GM18526 (cell line): ENCODE results near the gene PCIF1.

Source experiments
- POLR2A ChIP-seq: IDR thresholded peaks from 3 replicates; pipeline ENCODE4 v1.6.1; 2011; ENCODE audit not compliant: insufficient read length; ENCODE audit errors: extremely low read depth

PCIF1 gene

DNA sequence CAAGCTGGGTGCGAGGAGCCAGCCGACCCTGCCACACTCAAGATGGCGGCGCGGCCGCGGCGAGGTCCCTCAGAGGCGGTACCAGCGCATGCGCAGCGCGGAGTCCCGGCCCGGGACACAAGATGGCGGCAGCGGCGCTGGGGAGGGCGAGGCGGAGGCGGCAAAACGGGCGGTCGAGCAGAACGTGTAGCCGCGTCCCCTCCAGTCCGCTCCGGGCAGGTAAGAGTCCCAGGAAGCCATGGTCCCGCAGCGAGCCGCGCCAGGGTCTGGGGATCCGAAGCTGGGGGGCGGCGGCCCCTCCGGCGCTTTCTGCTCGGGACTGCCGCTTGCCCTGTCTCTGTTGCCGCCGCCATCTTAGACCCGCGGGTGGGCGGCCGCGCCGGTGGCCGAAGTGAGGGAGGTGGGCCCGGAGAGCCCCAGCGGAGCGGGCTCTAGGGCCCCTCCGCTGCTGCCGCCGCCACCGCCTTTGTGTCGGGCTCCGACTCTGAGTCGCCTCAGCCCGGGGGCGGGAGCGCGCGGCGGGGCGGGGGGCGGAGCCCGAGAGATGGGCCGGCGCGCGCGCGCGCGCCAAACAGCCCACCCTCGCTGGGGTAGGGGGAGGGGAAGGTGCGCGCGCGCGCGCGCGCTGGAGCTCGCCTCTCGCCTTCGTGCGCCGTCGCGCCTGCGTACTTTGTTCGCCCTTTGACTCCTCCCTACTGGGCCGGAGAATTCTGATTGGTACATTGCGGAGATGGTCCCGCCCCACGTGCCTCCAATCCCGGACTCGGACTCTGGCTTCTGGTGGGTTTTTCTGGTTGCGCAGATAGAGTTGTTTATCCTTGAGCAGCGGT lies at the start of gene PCIF1:
Gene PCIF1 (plus strand): TSS at position 98 of the 830 bp plus-strand sequence. CDS start 4,317 bp downstream, outside the sequence.
- peak; percentile 92 for TF ChIP-seq POLR2A

DNA sequence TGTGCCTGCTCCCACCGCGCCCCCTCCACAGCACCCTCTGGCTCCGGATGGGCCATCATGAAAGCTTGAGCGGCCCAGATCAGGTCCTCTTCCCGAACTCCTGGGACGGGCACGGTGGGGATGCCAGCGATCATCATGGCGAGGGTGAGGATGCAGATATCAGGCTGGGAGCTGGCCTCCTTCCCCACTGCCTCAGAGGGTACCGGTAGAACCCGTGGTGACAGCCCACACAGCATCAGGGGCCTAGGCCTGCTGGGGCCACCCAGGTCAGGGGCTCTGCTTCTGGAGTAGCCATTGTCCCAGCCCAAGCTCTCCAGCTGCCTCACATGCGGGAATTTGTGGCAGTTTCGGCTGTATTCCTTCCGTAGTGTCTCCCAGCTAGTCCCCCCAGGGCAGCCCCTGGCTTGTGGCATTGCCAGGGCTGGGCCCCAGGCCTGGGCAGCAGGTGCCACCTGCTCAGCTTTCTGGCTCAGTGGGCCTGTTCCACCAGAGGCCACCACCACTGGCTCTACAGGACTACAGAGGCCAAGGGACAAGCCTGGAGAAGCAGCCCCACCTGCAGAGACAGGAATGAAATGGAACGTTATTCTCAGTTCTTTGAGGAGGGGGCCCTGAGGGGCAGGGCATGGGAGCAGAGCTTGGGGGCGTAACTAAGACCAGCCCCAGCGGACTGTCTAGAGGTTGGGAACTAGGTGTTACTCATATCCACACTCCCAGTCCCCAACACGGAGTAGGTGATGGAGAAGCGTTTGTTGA lies 47.7 kb upstream of the PCIF1 start:
- no peak for TF ChIP-seq POLR2A

DNA sequence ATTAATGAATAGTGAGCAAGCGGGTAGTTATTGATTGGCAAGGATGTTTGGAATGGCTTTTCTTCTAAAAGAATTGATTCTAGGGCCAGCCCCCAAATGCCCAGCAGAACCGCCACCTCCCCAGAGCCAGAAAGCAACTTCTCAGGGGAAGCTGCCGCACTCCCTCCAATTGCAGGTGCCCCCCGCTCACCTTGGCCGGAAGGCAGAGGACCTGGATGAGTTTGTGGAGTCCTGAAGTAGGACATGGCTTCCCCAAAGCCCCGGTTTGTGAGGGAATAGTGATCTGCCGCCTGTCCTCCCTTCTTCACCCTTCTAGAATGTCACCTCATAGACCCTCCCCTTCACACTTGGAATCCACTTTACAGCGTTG lies 47.2 kb upstream of the PCIF1 start, which contains the start of gene SPATA25:
Gene SPATA25 (minus strand): TSS at position 277 of the 370 bp plus-strand sequence. CDS start 32 bp downstream, at position 245.
- no peak for TF ChIP-seq POLR2A

DNA sequence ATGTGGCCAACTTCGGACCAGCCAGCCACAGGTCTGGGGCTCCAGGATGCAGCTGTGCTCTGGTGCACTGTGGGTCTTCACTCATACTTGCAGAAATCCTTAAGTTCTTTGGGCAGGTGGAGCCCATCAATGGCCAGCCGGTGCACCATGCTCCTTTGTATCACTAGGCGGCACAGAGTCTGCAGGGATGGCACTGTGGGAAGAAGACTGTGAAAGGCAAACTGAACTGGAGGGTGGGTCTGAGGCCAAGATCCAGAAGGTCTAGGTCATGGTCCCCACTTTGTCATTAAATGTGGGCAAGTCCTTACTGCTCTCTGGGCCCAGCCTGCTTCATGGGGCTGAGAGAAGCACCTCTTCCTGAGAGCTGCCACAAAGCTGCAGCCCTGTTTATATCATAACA lies 45.8 kb upstream of the PCIF1 start:
- TF ChIP-seq POLR2A = no peak

DNA sequence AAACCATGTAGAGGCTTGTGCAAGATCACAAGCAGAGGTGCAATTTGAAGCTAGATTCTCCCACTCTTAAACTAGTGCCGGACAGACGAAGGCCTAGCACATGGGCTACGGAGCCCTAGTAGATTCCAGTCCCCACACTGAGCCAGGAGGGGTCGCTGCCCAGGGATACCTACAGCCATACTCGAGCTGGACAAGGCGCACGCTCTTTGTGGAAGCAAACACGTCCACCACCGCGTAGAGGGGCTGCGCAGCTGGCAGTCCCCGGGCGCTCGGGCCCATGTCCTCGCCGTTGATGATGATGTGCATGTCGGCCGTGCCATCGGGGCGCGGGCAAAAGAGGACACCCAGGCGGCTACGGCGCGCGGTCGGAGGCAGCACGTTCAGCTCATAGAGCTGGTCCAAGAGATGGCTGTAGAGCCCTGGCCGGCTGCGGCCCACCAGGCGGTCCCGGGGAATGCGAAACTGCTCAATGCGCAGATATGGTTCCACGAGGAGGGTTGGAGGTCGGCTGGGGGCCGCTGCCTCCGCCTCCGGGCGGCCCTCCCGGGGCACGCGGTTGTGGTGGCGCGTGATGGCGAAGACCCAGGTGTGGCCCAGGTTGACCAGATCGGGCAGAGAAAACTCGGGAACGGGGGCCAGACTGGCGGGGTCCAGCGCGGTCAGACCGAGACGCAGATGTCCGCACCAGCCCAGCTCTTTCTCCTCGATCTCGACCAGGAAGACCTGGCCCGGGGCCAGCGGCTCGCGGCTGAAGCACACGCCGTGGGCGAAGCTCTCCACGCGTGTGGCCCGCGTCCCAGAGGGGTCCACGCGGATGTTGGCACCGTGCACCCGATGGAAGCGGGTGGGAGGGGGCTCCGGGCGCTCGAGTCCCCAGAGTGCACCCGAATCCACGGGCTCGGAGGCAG lies 44.2 kb upstream of the PCIF1 start:
- peak; percentile 14 for TF ChIP-seq POLR2A

DNA sequence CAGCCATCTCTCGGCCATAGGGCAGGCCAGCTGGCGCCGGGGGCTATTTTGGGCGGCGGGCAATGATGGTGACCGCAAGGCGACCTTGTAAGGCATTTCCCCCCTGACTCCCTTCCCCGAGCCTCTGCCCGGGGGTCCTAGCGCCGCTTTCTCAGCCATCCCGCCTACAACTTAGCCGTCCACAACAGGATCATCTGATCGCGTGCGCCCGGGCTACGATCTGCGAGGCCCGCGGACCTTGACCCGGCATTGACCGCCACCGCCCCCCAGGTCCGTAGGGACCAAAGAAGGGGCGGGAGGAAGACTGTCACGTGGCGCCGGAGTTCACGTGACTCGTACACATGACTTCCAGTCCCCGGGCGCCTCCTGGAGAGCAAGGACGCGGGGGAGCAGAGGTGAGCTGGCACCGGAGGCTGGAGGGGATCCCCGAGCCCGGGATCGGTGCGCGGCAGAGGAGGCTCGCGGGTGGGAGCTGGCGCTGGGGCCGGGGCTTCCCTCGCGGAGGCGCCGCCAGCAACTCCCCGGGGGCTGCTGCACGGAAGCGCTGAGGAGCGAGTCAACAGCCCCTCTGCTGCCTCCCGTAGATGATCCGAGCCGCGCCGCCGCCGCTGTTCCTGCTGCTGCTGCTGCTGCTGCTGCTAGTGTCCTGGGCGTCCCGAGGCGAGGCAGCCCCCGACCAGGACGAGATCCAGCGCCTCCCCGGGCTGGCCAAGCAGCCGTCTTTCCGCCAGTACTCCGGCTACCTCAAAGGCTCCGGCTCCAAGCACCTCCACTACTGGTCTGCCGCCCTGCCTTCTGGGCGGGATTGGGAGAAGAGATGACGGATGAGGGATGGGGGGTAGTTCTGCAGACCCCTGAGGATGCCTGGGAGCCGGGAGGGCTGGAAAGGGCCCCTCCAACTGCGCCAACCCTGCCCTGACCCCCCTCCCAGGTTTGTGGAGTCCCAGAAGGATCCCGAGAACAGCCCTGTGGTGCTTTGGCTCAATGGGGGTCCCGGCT lies 43.2 kb upstream of the PCIF1 start, which contains the start of the genes CTSA and NEURL2:
Gene CTSA (plus strand): TSS at position 351 of the 999 bp plus-strand sequence. CDS start 234 bp downstream, at position 585.
Gene NEURL2 (minus strand): TSS at position 224 of the 999 bp plus-strand sequence. CDS start 217 bp downstream, at position 7.
- TF ChIP-seq POLR2A = peak; percentile 70

DNA sequence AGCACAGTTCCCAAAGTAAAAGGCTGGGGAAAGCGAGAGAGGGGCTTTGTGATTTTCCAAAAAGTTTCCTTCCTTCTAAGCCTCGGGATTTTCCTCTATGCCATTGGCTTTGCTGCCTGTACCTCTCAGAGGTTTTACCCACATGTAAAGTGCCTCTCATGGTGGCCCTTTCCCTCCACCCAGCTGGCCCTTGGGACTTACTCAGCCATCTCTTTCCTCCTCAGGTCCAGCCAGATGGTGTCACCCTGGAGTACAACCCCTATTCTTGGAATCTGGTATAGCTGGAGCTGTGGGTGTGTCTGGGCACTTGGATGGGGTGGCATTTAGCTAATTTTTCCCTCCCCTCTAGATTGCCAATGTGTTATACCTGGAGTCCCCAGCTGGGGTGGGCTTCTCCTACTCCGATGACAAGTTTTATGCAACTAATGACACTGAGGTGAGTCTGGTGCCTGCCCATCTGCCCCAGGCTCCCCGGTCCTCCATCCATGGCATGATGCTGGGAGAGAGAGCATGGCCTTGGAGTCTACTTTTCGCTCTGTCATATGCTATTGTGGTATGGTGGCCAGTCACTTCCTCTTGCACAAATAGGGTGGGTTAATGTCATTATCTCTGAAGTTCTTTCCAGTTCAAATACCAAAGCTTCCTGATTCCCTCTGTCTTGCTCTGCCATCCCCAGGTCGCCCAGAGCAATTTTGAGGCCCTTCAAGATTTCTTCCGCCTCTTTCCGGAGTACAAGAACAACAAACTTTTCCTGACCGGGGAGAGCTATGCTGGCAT lies 42.2 kb upstream of the PCIF1 start:
- TF ChIP-seq POLR2A = no peak

DNA sequence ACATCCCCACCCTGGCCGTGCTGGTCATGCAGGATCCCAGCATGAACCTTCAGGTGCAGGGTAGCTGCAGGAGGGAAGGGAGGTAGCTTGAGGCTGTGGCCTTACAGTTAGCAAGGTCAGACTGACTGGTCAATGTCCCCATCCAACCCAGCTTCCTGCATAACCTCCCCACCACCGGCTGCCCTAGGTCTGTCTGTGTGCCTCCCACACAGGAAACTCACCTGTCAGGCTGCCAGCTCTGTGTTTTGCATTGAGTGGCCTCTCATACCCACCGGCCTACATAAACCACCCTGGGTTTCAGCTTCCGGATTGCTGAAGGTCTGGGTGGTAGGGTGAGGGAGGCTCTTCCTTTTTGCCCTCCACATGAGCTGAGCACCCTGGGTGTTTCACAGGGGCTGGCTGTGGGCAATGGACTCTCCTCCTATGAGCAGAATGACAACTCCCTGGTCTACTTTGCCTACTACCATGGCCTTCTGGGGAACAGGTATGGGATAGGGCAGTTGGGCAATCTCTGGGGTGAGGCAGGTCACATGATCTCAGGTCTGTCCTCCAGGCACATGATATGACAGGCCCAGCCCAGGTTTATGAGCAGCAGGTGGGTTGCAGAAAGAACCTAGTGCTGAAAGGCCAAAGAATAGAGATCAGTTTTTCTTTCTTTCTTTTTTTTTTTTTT lies 41.5 kb upstream of the PCIF1 start:
- TF ChIP-seq POLR2A = no peak

DNA sequence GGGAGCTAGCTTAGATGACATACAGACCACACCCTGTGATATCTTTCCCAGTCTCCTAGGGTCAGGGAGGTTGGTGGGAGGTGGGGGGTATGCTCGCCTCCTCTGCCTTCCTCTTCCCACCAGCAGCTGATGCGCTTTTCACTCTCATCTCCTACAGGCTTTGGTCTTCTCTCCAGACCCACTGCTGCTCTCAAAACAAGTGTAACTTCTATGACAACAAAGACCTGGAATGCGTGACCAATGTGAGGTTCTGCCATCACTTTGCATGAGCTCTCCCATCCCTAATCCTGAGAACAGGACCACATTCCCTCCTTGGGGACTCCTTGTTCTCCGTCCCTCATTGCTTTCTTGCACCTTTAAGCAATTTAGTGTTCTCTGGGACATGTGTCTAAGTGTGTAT lies 40.7 kb upstream of the PCIF1 start:
- no peak for TF ChIP-seq POLR2A

DNA sequence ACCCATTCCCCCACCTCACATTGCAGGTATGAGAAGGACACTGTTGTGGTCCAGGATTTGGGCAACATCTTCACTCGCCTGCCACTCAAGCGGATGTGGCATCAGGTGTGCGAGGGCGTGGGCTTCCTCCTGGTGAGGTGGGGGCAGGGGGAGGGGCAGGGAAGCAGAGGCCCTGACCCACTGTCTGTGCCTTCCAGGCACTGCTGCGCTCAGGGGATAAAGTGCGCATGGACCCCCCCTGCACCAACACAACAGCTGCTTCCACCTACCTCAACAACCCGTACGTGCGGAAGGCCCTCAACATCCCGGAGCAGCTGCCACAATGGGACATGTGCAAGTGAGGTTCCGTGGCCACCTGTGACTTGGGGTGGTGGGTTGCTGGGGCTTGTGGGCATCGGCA lies 39.7 kb upstream of the PCIF1 start:
- TF ChIP-seq POLR2A = no peak

DNA sequence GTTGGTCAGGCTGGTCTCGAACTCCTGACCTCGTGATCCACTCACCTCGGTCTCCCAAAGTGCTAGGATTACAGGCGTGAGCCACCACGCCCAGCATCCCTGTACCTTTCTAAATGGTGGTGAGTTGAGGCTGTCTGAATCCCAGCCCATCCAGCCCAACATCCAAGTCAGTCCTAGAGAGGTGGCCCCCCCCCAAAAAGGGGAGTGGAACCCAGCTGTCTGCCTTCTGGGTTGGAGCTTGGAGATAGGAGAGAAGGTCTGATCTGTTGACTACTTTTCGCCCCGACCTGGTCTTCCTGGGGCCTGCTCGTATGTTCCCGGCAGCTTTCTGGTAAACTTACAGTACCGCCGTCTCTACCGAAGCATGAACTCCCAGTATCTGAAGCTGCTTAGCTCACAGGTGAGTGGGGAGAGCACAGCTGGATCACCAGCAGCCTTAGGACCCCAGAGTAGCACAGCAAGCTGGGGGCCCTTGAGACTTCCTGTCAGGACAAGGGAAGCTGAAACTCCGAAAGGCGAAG lies 37.8 kb upstream of the PCIF1 start:
- TF ChIP-seq POLR2A = no peak

DNA sequence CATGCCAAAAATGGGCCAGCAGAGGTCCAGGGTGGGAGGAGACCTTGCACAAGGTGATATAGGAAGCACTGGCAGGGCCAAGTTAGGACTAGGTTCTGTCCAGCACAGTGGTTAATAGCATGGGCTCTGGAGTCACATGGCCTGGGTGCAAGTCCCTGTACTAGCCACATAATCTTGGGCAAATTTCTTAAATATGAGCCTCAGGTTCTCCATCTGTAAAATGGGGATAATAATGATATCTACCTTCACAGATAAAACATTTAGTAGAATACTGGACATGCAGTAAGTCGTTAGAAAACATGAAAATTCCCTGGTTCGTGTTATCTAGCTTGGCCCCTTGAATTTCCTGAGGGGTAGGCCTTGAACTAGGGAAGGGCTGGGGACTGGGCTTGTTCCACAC lies 37.2 kb upstream of the PCIF1 start:
- no peak for TF ChIP-seq POLR2A

DNA sequence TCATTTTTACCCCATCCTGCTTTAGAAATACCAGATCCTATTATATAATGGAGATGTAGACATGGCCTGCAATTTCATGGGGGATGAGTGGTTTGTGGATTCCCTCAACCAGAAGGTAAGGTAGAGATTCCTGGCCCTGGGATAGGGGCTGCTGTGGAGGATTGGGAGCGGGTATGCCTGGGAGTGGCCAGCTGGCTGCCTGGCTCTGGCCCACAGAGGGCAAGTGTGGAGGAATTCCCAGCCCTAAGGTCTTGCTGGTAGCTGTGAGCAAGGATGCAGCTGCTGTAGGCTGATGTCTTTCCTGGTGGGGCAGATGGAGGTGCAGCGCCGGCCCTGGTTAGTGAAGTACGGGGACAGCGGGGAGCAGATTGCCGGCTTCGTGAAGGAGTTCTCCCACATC lies 36.8 kb upstream of the PCIF1 start:
- no peak for TF ChIP-seq POLR2A

DNA sequence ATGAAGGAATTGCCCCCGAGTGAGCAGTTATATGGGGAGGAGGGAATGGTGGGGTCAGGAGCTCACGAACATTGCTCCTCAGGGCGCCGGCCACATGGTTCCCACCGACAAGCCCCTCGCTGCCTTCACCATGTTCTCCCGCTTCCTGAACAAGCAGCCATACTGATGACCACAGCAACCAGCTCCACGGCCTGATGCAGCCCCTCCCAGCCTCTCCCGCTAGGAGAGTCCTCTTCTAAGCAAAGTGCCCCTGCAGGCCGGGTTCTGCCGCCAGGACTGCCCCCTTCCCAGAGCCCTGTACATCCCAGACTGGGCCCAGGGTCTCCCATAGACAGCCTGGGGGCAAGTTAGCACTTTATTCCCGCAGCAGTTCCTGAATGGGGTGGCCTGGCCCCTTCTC lies 36.2 kb upstream of the PCIF1 start:
- TF ChIP-seq POLR2A = no peak
